Prostate gland (tissue), 2 donors: ENCODE measurements around the gene VPS13A.

Experiments
- CTCF ChIP-seq, 4 experiments: fragments of 200-600 bp in 2 of 4; fragments of 450-650 bp in 2 of 4; sonication (generic) in 2 of 4; IDR thresholded peaks; 1 replicate in 3 of 4; 2 replicates in 1 of 4; pipeline ENCODE4 v1.5.1; 2016 to 2019; ENCODE audit warnings: antibody characterized with exemption in 4 of 4, mild to moderate bottlenecking in 2 of 4, moderate library complexity in 2 of 4
- POLR2AphosphoS5 ChIP-seq: sonication (generic); formaldehyde crosslinking; IDR thresholded peaks from one replicate; pipeline ENCODE4 v1.6.1; 2017; ENCODE audit warnings: antibody characterized with exemption

- no peak for TF ChIP-seq CTCF (IDR thresholded peaks at IDR 0.05)
- TF ChIP-seq POLR2AphosphoS5 = no peak
Observed at GRCh38 chr9:77451507-77451906, 274.2 kb downstream of the VPS13A start.
